Measurements from ENCODE around the gene NSMCE1.

The NSMCE1 gene, protein sequence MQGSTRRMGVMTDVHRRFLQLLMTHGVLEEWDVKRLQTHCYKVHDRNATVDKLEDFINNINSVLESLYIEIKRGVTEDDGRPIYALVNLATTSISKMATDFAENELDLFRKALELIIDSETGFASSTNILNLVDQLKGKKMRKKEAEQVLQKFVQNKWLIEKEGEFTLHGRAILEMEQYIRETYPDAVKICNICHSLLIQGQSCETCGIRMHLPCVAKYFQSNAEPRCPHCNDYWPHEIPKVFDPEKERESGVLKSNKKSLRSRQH

DNA sequence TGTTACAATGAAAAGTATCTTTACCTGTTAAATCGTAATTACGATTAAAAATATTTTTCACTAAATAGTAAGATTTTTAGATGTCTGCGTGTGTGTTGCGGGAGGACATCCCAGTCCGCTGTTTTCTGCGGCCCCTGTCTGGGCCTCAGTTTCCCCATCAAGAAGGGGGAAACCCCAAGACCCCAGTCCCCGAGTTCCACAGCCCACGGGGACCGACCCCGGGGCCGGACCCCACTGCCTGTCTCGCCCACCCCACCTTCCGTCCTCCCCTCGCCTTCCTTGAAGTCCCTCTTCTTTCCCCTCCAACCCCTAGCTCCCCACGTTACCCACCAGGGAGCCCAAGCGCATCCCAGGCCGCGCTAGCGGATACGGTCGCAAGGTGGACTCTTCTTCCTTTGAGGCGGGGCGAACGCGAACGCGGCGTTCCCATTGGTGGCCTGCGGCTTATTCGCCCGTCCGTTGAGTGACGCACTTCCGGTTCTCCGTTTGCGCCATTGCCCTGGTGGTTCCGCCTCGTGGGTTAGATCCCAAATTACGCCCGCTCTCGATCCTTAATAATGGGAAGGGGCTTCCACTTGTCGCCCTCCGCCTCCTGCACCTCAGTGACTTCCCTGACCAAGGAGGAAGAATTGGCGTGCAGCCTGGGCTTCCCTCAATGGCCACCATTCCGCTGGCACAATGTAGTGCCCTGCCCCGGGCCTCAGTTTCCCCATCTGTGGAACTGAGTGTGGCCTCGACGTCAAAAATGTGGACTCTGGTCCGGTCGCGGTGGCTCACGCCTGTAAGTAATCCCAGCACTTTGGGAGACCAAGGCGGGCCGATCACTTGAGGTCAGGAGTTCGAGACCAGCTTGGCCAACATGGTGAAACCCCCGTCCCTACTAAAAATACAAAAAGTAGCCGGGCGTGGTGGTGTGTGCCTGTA is at the start of gene NSMCE1:
Gene NSMCE1, minus strand, starts transcription at position 397 of the 924 bp plus-strand sequence. CDS start 11,202 bp downstream, outside the sequence.
- ATAC-seq, result peak; percentile 94
- peak; percentile 99 for DNase-seq

DNA sequence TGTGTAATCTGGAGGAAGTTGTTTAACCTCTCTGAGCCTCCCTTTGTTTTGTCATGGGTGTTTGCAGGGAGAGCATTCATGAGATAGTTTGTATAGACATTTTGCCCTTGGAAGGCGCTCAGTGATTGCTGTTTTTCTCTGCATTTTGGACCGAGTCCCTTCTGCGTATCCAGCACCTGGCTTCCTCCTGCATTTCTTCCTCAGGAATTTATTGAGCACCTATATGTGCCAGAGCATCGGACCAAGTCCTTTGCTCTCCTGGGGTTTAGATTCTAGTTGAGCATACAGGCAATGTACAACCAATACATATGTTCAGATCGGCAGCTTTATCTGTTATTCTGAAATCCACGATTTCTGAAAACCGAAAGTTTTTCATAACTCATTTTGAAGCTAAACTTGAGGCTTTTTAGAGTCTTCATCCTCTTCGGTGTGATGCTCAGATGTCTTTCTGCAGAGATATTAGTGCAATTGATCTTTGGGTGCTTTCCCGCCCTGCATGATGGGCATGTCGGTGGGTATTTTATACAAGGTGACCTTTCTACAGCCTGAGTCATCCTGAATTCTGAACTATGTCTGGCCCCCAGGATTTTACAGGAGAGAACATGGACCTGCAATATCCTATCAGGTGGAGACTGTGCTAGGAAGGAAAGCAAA is 49.3 kb upstream of the NSMCE1 start:
- DNase-seq (no peak), ATAC-seq (peak; percentile 56)

DNA sequence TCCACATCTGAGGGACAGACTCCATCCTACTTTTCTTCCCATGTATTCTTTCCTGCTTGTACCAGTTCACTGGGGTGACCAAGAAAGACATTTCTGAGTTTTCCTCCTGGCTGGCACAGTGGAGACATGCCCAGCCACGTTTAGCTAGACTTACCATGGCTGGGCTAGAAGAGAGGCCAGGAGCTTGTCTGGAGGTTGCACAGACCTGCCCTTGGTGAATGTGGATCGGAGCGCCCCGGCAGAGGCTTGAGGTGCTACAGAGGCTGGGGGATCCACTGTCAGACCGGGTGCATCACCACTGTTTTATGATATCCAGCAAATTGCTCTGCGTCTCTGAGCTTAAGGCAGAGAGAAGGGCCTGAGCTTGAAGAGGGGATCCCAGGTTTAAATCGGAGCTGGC is 48.7 kb upstream of the NSMCE1 start:
- ATAC-seq (no peak), DNase-seq (no peak)

DNA sequence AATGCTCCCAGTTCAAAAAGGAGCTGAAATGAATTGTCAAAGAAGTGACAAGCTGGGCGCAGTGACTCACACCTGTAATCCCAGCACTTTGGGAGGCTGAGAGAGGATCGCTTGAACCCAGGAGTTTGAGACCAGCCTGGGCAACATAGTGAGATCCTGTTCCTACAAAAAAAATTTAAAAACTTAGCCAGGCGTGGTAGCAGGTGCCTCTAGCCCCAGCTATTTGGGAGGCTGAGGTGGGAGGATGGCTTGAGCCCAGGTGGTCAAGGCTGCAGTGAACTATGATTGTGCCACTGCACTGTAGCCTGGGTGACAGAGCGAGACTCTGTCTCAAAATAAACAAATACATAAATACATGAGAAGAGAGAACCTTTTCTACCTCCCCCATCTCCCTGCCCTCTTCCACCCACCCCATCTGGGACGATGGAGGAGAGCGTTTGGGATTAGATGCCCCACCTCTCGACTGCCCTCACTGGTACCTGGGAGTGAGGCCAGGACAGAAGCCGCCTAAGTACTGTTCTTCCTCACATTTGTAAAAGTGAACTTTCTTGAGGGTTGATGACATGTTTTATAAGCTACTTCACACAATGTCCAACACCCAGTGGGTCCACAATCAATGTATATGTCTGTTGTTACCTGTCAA is 47.6 kb upstream of the NSMCE1 start:
- DNase-seq (no peak), ATAC-seq (no peak)

DNA sequence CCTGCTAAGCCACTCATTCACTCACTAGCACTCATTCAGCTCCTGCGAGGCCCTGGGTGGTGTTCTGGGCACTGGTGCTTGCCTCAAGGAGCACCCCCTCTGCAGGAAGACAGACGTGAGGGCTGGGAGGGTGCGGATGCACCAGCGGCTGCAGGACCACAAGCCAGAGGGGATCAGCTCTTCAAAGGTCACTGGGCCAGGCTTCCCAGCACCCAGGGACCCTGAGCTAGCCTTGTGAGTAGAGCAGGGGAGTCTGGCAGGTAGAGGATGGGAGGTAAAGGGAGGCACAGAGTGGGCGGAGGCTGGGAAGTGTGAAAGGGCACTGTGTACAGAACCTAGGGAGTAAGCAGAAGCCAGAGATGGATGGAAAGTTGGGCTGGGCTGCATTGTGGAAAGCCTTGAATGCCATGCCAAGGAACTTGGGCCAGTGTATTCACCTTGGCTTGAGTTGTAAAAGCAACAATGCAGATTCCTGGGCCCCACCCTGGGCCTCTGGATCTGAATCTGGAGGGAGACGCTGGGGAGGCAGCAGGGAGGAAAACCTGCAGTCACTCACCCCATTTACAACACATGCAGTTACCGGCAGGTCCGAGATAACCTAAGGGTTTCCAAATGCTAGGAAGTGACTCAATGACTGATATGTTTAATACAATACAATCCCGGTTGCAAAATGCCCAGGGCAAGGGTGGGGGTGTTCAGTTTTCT is 46.9 kb upstream of the NSMCE1 start:
- DNase-seq, result peak; percentile 72
- peak; percentile 39 for ATAC-seq

DNA sequence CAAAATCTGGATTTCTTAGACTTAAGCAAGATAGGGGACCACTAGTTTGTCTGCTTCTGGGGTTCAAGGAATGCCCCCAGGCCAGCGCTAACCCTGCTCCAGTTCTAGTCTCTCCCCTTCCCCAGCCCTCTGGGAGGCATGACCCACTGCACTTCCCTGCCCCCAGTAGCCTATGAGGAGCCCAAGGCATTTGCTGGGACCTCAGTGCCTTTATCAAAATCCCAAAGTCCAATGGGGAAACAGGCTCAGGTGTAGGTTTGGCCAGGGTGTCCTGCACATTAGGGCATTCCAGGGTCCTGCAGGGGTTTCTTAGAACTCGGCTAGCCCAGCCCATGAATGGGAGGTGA is 46.4 kb upstream of the NSMCE1 start:
- DNase-seq, result no peak
- no peak for ATAC-seq

DNA sequence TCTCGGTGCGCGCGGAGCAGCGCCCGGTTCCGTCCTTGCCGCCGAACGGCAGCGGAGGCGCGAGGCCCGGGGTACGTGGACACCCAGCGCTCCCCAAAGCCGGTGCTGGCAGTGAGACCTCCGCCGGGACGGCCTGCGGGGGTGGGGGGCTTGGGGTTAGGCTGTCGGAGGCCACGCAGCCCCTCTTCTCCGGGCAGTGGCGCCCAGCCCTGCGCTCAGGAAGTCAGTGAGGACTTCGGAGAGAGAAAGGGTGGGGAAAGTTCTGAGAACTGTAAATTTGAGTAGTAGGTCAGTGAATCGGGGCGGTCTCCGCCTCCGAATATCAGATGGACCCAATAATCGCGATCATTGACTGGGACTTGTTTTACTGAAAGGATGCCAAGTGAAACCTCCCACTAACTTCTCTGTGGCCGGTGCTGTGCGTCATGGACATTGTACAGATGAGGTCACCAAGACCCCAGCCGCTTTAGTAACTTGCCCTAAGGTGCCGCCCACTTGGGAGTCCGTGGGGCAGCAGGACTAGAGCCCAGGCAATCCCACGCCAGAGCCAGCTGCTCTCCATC is 45.7 kb upstream of the NSMCE1 start:
- peak; percentile 80 for DNase-seq
- ATAC-seq, result peak; percentile 26

DNA sequence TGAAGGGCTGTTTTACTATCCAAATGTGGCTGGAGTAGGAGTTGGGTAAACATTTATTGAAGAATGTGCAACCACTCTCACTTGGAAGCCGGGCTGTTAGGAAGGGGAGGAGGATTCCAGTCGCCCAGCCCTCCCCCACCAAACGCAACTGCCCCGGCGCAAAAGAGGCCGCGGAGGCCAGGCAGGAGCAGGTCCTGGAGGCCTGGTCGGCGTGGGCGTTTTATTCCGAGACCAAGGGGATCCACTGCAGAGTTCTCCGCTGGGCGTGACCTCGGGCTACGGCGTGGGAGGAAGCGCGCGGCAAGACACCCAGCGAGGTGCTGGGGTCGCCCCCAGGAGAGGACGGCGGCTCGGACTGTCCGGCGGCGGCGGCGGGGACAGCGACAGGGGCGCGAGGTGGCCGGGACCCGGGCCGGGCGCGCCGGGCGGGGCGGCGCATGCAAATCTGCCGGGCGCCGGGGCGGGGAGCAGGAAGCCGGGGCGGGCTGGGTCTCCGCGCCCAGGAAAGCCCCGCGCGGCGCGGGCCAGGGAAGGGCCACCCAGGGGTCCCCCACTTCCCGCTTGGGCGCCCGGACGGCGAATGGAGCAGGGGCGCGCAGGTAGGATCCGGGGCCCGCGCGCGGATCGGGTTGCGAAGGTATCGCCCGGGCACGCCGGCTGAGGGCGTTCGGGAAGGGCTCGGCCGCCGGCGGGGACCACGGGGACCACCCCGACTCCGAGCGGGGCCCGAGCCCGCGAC is 45.0 kb upstream of the NSMCE1 start, which contains the start of gene IL4R:
Gene IL4R, plus strand, starts transcription at position 553 of the 739 bp plus-strand sequence. CDS start 26,230 bp downstream, outside the sequence.
- ATAC-seq (peak; percentile 20), DNase-seq (peak; percentile 87)

DNA sequence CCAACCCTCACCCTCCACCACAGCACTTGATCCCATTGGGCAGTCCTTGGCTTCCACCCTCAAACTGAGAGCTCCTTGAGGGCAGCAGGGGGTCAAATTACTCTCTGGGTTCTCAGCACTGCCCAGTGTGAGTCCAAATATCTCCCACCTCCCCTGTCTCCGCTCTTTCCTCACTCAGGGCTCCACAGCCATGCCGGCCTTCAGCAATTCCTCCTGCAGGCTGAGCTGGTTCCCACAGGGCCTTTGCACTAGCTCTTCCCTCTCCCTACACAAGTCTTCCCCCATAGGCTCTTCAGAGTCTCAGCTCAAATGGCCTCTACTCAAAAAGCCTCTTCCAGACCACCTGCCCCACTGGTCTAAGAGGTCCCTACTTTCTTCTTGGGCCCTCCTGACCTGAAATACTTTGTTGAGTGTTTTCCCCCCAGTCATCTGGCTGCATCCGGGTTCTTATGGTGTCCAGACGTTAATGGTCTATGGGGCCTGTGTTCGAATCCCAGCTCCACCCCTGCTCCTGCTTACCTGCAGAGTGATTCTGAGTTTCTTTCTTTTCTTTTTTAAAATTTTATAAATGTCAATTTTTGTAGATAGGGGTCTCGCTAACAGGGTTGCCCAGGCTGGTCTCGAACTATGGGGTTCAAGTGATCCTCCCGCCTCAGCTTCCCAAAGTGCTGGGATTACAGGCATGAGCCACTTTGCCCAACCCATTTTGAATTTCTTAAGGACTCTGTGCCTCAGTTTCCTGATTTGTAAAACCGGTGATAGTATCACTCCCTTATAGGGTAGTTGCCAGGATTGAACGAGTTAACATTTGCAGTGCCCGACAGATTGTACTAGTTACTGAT is 44.2 kb upstream of the NSMCE1 start:
- DNase-seq (no peak), ATAC-seq (no peak)

DNA sequence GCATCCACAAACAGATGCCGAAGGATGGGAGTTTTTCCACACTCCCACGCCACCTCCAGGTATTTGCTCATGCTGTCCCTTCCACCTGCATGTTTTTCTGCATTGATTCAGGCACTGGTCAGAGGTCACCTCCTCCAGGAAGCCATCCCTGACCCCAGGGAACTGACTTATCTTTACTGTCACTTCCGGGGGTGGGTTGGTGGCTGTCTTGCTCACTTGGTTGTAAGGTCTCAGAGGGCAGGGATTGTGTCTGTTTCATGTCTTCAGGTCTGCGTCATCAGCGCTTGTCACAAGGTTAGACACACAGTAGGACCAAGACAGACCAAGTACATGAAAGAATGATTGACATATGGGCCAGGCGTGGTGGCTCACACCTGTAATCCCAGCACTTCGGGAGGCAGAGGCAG is 43.3 kb upstream of the NSMCE1 start:
- ATAC-seq (no peak), DNase-seq (no peak)

DNA sequence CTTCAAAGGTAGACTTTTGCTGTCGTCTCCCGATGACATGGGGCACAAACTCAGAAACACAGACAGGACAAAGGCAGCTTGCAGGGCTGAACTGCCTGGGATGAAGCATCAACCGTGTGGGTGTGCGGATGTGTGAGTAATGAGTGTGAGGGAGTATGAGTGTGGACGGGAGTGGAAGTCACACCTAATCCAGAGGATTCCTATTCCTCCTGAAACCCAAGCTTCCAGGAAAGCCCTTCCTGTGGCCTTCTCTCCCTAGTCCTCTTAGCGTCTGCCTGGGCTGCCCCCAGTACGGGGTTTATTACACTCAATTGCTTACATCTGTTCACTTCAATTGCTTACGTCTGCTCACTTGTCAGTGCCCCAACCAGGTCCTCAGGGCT is 42.9 kb upstream of the NSMCE1 start:
- no peak for DNase-seq

DNA sequence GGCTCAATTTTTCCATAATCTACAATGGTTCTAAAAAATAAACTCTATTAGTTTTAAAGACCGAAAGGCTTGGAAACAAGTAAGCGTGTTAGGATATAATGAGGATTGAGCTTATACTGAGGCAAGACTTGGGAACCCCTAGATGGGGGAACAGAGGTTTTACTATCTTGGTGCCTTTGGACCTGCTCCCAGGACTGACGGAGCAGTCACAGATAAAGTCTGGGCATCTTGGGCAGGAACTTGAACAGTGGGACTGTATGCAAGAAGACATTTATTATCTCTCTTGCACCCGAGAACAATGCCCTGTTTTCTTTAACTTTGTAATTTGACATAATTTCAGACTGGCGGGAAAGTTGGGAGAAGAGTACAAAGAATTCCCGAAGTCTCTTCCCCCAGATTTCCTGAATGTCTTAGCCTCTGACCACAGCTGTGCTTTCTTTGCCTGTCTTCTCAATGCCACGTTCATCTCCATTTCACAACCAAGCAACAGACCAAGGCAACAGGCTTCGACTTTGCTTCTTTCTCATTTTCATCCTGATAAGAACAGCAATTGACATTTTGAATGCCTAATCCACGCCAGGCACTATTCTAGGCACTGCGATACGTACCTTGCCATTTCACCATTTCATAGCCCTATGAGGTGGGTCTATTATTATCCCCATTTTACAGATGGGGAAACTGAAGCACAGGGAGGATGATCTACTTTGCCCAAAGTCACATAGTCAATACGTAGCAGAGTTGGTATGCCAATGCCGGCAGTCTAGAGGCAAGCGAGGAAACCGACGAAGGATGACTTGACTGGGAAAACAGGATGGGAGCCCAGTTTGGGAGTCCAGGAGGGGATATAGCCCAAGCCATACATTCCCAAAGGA is 42.2 kb upstream of the NSMCE1 start:
- no peak for ATAC-seq
- DNase-seq, result no peak

More for the DNA sequence above, 42.9 kb upstream of the NSMCE1 start:
- ATAC-seq, result no peak

DNA sequence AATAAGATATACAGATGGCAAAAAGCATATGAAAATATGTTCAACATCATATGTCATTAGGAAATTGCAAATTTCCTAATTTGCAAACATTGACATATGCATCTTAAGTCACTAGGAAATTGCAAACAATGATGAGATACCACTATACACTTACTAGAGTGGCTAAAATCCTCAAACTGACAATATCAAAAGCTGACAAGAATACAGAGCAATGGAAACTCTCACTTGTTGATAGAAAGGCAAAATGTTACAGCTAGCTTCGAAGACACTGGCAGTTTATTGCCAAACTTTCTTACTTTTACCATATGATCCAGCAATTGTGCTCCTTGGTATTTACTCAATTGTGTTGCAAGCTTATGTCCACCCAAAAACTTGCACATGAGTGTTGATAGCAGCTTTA is 40.2 kb upstream of the NSMCE1 start:
- DNase-seq (no peak), ATAC-seq (no peak)

DNA sequence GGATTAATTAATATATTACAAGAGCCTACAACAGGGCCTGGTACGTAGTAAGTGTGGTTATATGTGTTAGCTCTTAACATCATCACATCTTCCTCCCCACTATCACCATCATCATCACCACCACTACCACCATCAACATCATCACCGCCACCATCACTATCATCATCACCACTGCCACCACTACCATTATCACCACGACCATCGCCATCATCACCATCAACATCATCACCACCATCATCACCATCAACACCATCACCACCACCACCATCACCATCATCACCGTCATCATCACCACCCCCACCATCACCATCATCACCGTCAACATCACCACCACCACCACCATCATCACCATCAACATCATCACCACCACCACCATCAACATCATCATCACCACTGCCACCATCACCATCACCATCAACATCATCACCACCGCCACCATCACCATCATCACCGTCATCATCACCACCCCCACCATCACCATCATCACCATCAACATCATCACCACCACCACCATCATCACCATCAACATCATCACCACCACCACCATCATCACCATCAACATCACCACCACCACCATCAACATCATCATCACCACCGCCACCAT is 37.4 kb upstream of the NSMCE1 start:
- DNase-seq (no peak), ATAC-seq (no peak)

DNA sequence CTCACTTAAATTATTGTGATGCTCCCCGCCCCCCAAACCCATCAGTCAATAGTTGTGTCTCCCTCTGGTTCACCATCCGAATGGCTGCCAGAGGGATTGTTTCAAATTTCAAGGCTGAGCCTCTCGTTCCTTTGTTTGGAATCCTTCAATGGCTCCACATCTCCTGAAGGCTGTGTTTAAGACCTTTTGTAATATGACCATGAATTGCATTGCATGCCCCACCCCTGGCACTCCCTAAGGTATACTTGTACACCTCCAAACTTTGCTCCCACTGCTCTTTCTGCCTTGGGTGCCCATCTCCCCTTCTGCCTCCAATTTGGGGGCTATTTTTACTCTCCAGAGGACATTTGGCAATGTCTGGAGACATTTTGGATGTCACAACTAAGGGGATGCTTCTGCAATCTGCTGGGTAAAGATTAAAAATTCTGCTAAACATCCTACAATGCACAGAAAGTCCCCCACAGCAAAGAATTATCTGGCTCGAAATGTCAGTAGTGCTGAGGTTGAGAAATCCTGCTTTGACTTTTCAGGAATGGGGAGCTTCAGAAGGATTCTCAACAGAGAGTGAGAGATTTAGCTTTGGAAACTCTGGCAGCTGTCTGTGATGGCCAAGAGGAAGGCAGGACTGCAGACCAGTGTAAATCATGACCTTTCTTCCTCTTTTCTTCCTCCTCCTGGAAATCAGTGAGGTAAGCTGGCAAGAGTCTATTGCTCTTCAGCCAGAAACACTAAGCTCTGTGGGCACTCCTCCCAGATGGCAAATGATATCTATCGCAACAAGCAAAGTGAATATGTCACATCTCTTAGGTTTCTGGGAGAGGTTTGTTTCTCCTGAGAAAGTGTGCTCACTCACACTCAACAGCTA is 36.5 kb upstream of the NSMCE1 start:
- ATAC-seq (no peak), DNase-seq (no peak)

DNA sequence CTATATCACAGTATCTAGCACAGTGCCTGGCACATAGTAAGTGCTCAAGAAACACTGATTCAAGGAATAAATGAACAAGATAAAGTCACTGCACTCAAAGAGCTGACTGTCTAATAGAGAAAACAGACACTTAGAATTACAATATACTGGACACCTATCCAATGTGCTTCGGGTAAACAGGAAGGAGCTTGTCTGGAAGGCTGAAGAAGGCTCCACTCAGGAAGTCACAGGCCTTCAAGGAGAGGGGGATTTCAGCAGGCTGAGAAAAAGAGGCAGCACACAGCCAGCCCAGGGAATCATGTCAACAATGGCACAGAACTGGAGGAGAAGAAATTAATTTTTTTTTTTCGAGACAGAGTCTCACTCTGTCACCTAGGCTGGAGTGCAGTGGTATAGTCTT is 35.5 kb upstream of the NSMCE1 start:
- ATAC-seq (no peak), DNase-seq (no peak)

Measured in stimulated activated naive CD8-positive, alpha-beta T cell treated with anti-CD3 and anti-CD28 coated beads, Interleukin-15, Interleukin-2, amounts not matched to agents 100 U/mL and 50 U/mL, for 24 hours (primary cell).